ENCODE data around the gene MIR17HG. TPM values are rescaled to one million over a fixed set of nuclear protein-coding genes. Genes with fewer than 3 reads are reported as not detected.
"Not testable (repeated sequence)": the region's sequence is repeated elsewhere in the genome, so short reads cannot be mapped to it uniquely, and the experiment has no call there.

The MIR17HG gene
- total and polyA plus RNA-seq, 2 donors: 0.53 to 9.0 TPM

DNA sequence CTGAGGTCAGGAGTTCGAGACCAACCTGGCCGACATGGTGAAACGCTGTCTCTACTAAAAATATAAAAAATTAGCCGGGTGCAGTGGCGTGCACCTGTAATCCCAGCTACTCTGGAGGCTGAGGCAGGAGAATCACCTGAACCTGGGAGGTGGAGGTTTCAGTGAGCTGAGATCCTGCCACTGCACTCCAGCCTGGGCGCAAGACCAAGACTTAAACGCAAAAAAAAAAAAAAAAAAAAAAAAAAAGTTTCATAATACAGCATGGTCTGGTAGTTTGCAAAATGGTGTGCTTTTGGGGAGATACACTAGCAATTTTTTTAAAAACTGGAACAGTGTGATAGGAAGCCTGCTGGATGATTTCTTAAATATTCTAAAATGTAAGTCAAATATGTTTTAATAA, 5.4 kb downstream of the MIR17HG start:
- not testable (repeated sequence) for H3K27ac ChIP-seq (ENCODE audit: low read depth); DNase-seq (ENCODE audit: extremely low spot score); H3K4me3 ChIP-seq (ENCODE audit: low read depth, low read length); H3K36me3 ChIP-seq (ENCODE audit: insufficient read depth); H3K4me1 ChIP-seq (ENCODE audit: insufficient read depth)
- 87% methylated on average over 7 of the region's 7 CpGs for WGBS

DNA sequence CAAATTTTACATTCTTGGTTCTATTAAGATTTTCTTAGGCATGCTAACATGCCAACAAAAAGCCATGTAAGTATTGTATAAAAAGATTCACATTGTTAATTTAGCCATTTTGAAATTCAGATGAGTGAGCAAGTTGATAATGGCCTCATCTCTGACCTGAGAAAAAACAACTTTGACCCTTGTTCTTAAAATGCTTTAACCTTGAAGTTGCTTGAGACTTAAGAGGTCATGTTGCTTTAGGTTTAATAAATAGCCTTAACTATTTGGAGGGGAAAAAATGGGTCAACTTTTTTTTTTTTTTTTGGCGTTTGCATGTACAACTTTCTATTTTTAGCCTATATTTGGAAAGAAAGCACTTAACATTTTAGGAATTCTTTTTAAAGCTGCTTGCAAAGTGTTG, 6.0 kb downstream of the MIR17HG start:
- no peak for DNase-seq (ENCODE audit: extremely low spot score)
- Histone ChIP-seq H3K36me3 (ENCODE audit: insufficient read depth) (peaks cover 2% of the 10 kb centered on the region), H3K27ac (ENCODE audit: low read depth) (no peak overlapping the region), H3K4me3 (ENCODE audit: low read depth, low read length) (no peak overlapping the region), H3K4me1 (ENCODE audit: insufficient read depth) (no peaks in the 10 kb centered on the region)
- WGBS: 26% methylated on average over 1 of the region's 1 CpG

DNA sequence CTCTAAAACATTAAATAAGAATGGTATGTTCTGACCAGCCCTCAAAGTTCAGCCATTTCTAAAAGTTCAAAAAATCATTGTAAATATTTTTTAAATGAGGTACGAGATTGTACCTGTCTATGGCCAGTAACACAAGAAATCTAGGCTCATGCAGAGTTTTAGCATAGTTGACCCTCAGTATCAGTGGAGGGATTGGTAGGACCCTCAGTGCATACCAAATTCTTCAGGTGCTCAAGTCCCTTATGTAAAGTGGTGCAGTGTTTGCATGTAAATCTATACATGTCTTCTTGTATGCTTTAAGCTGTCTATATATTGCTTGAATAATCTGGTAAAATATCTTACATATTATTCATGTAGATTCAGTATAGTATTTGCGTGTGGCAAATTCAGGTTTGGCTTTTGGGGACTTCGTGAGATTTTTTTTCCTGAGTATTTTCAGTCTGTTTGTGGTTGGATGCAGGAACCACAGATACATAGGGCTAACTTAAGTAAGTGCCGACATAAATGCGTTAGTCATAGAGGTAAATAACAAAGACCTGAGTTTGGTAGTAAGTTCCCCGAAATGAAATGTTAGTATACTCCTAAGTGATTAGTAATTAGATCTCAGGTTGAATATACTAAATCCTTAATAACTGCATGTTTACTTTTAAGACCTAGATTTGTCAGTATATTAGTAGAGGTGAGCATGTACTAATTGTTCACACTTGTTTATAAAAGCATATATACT, 7.8 kb downstream of the MIR17HG start:
- H3K36me3 ChIP-seq (ENCODE audit: insufficient read depth): peaks cover 2% of the 10 kb centered on the region
- DNase-seq (ENCODE audit: extremely low spot score): no peak
- H3K27ac ChIP-seq (ENCODE audit: low read depth): no peak overlapping the region
- no peak overlapping the region for H3K4me3 ChIP-seq (ENCODE audit: low read depth, low read length)
- WGBS: 86% methylated on average over 6 of the region's 6 CpGs
- no peaks in the 10 kb centered on the region for H3K4me1 ChIP-seq (ENCODE audit: insufficient read depth)

GRCh38 chr13:91355826-91356710, 8.6 kb downstream of the MIR17HG start:
- no peak overlapping the region for H3K27ac ChIP-seq (ENCODE audit: low read depth)
- 90% methylated on average over 6 of the region's 6 CpGs for WGBS
- H3K36me3 ChIP-seq (ENCODE audit: insufficient read depth): peaks cover 2% of the 10 kb centered on the region
- DNase-seq (ENCODE audit: extremely low spot score): no peak
- H3K4me1 ChIP-seq (ENCODE audit: insufficient read depth): no peaks in the 10 kb centered on the region
- no peak overlapping the region for H3K4me3 ChIP-seq (ENCODE audit: low read depth, low read length)

GRCh38 chr13:91356919-91357612, 9.6 kb downstream of the MIR17HG start:
- no peak for DNase-seq (ENCODE audit: extremely low spot score)
- H3K4me1 ChIP-seq (ENCODE audit: insufficient read depth): no peaks in the 10 kb centered on the region
- no peak overlapping the region for H3K27ac ChIP-seq (ENCODE audit: low read depth)
- 82% methylated on average over 6 of the region's 6 CpGs for WGBS
- no peaks in the 10 kb centered on the region for H3K36me3 ChIP-seq (ENCODE audit: insufficient read depth)
- H3K4me3 ChIP-seq (ENCODE audit: low read depth, low read length): no peak overlapping the region

DNA sequence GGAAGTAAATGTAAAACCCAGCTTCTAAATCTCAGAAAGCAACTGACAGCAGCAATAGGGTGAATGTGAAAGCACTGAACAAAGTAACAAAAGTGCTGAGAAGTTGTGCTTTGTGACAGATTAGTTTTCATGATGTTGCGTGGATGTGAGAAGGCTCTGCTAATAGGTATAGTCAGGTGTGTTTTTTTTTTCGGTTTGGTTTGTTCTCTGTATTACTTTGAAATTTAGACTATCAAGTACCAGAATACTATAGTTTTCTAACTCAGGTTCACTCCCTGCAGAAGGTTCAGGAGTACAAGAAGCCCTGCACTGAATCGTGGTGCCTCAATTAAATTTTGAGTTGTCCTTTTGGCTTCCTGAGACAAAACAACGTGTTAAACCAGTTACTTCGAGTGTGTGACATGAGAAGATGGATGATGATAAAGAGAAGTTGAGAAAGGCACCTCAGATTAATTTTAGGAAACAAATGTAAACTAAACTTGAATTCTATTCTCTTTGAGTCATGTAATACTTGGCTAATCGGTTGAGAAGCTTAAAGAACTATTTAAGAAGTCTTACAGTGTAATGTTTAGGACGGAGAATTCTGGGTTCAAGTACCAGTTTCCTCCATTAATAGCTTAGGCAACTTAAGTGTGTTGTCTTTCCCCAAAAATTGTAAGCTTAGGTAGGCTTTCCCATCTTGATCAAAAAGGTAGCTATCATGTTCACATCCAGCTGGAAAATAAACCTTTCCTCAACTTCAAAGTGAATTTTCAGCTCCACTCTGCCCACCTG, 10.3 kb downstream of the MIR17HG start:
- Histone ChIP-seq H3K4me1 (ENCODE audit: insufficient read depth) (no peaks in the 10 kb centered on the region), H3K4me3 (ENCODE audit: low read depth, low read length) (no peak overlapping the region), H3K27ac (ENCODE audit: low read depth) (no peak overlapping the region), H3K36me3 (ENCODE audit: insufficient read depth) (no peaks in the 10 kb centered on the region)
- WGBS: 61% methylated on average over 7 of the region's 7 CpGs
- DNase-seq (ENCODE audit: extremely low spot score): no peak

DNA sequence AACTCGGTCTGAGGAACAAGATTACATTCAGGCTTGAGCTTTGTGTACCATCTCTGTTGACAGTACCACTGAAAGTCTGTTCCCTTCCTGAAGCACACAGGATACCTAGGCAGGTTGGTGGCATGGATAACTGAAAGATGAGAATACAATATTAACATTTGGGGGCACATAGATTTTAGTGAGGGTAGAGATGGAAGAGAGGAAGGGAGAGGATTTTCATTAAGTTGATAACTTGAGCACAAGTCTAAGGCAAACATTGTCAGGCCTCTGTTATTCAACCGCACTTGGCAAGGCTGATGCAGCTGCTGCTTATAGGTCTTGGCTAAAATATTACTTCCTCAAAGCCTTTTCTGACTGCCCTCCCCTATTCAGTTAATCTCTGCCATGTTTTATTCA, 10.9 kb downstream of the MIR17HG start:
- Histone ChIP-seq H3K4me1 (ENCODE audit: insufficient read depth) (no peaks in the 10 kb centered on the region), H3K27ac (ENCODE audit: low read depth) (no peak overlapping the region), H3K36me3 (ENCODE audit: insufficient read depth) (no peaks in the 10 kb centered on the region), H3K4me3 (ENCODE audit: low read depth, low read length) (no peak overlapping the region)
- no peak for DNase-seq (ENCODE audit: extremely low spot score)
- WGBS: 57% methylated on average over 2 of the region's 2 CpGs

DNA sequence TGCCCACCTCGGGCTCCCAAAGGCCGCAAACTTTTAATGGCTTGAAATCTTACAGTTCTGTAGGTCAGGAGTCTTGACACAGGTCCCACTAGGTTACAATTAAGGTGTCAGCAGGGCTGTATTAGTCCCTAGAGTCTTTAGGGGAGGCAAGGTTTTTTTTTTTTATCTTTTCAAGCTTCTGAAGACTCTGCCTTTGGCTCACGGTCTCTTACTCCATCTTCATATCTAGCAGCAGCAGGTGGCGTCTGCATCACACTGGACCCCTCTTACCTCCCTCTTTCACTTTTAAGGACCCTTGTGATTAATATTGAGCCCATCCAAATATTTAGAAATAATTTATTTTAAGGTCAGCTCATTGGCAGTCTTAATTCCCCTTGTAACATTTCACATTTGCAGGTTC, 11.6 kb downstream of the MIR17HG start:
- DNase-seq (ENCODE audit: extremely low spot score): no peak
- H3K4me1 ChIP-seq (ENCODE audit: insufficient read depth): no peaks in the 10 kb centered on the region
- no peak overlapping the region for H3K4me3 ChIP-seq (ENCODE audit: low read depth, low read length)
- no peaks in the 10 kb centered on the region for H3K36me3 ChIP-seq (ENCODE audit: insufficient read depth)
- whole genome bisulfite sequencing: 79% methylated on average over 4 of the region's 4 CpGs
- H3K27ac ChIP-seq (ENCODE audit: low read depth): no peak overlapping the region

- WGBS: 46% methylated on average over 3 of the region's 3 CpGs
- Histone ChIP-seq H3K27ac (ENCODE audit: low read depth) (no peak overlapping the region), H3K4me1 (ENCODE audit: insufficient read depth) (no peaks in the 10 kb centered on the region), H3K36me3 (ENCODE audit: insufficient read depth) (no peaks in the 10 kb centered on the region), H3K4me3 (ENCODE audit: low read depth, low read length) (no peak overlapping the region)
- no peak for DNase-seq (ENCODE audit: extremely low spot score)
Observed at GRCh38 chr13:91359631-91360030, 12.1 kb downstream of the MIR17HG start.

DNA sequence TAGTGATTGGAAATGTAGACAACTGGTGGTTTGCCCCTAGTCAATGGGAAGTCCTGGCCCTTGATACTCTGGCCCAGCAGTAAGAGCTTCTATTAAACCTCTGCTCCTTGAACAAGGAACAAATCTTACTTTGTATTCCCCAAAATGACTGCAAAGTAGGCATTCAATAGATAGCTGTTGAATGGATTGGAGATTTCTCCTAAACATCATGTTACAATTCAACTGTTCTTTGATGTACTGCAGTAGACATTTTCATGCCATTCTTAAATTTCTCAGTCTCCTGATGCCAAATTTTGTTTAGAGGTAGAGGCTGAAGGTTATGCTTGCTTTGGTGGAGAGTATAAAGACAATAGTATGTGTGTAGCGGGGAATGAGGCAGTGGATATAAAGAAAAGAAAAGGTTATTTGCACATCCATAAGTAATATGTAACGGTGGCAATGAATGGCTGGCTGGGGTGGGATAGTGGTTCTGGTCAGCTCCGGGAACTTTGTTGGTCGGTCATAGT, 12.8 kb downstream of the MIR17HG start:
- Histone ChIP-seq H3K27ac (ENCODE audit: low read depth) (no peak overlapping the region), H3K4me1 (ENCODE audit: insufficient read depth) (no peaks in the 10 kb centered on the region), H3K36me3 (ENCODE audit: insufficient read depth) (no peaks in the 10 kb centered on the region), H3K4me3 (ENCODE audit: low read depth, low read length) (no peak overlapping the region)
- WGBS: 89% methylated on average over 4 of the region's 4 CpGs
- no peak for DNase-seq (ENCODE audit: extremely low spot score)

GRCh38 chr13:91361755-91362271, 14.3 kb downstream of the MIR17HG start:
- Histone ChIP-seq H3K36me3 (ENCODE audit: insufficient read depth) (no peaks in the 10 kb centered on the region), H3K4me1 (ENCODE audit: insufficient read depth) (no peaks in the 10 kb centered on the region), H3K27ac (ENCODE audit: low read depth) (no peak overlapping the region), H3K4me3 (ENCODE audit: low read depth, low read length) (no peak overlapping the region)
- no peak for DNase-seq (ENCODE audit: extremely low spot score)
- WGBS: 98% methylated on average over 1 of the region's 1 CpG

GRCh38 chr13:91362908-91363307, 15.4 kb downstream of the MIR17HG start:
- 67% methylated on average over 1 of the region's 1 CpG for WGBS
- H3K36me3 ChIP-seq (ENCODE audit: insufficient read depth): no peaks in the 10 kb centered on the region
- H3K4me1 ChIP-seq (ENCODE audit: insufficient read depth): no peaks in the 10 kb centered on the region
- H3K27ac ChIP-seq (ENCODE audit: low read depth): no peak overlapping the region
- no peak overlapping the region for H3K4me3 ChIP-seq (ENCODE audit: low read depth, low read length)
- DNase-seq (ENCODE audit: extremely low spot score): no peak

DNA sequence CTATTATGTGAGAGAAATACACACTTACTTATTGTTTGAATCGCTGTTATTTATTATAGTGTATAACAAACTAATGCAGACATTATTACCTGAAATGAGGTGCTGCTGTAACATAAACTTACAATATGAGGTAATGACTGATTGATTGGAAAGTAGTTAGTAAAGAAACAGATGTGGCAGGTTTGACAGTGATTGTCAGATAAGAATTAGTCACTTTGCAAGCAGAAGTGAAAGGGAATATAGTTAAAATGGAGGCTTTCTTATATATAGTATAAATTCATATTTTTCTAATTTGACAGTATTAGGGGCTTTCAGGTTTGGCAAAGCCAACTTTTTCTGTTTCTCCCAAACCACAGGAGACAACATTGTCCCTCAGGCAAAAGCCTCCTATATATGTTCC, 20.6 kb downstream of the MIR17HG start:
- 37% methylated on average over 1 of the region's 1 CpG for WGBS
- Histone ChIP-seq H3K27ac (ENCODE audit: low read depth) (no peak overlapping the region), H3K4me1 (ENCODE audit: insufficient read depth) (no peaks in the 10 kb centered on the region), H3K36me3 (ENCODE audit: insufficient read depth) (no peaks in the 10 kb centered on the region), H3K4me3 (ENCODE audit: low read depth, low read length) (no peak overlapping the region)
- DNase-seq (ENCODE audit: extremely low spot score): no peak

Measured in urinary bladder (tissue), 4 donors.